Skeletal muscle tissue (tissue), 4 donors: ENCODE data around the gene GABRR3. TPM values are rescaled to one million over a fixed set of nuclear protein-coding genes. Genes with fewer than 3 reads are reported as not detected.

Experiments
- H3K27ac ChIP-seq: one replicate; pipeline ENCODE4 v1.7.0; 2013; ENCODE audit warnings: mild to moderate bottlenecking, low read depth, low read length, inconsistent platforms
- H3K27me3 ChIP-seq, 3 donors: one replicate each; pipeline ENCODE4 v1.7.0; 2013; ENCODE audit warnings: low read length in 3 of 3; ENCODE audit not compliant: control insufficient read depth in 3 of 3, insufficient read depth in 3 of 3
- H3K36me3 ChIP-seq, 3 donors: one replicate each; pipeline ENCODE4 v1.7.0; 2013; ENCODE audit warnings: low read length in 3 of 3; ENCODE audit not compliant: control insufficient read depth in 3 of 3, insufficient read depth in 3 of 3
- H3K4me1 ChIP-seq, 3 donors: one replicate each; pipeline ENCODE4 v1.7.0; 2013; ENCODE audit warnings: low read length in 3 of 3, mild to moderate bottlenecking in 3 of 3; ENCODE audit not compliant: control insufficient read depth in 3 of 3, insufficient read depth in 3 of 3
- H3K4me3 ChIP-seq, 3 donors: one replicate each; pipeline ENCODE4 v1.7.0; 2013; ENCODE audit warnings: low read length in 3 of 3
- H3K9ac ChIP-seq, 3 donors: one replicate each; pipeline ENCODE4 v1.7.0; 2013; ENCODE audit warnings: low read length in 3 of 3, mild to moderate bottlenecking in 3 of 3, moderate library complexity in 2 of 3, low read depth in 1 of 3
- H3K9me3 ChIP-seq, 3 donors: one replicate each; pipeline ENCODE4 v1.7.0; 2013; ENCODE audit warnings: low read length in 3 of 3; ENCODE audit not compliant: control insufficient read depth in 3 of 3
- total RNA-seq: library from RNA; depleted of rRNA; stranded (reverse); fragments of >200 nt; gene quantifications from one replicate; pipeline ENCODE4 v1.2.3, GENCODE V29; 2014
- donor health status: Osteomylitis.

The GABRR3 gene
- not detected for total RNA-seq

GRCh38 chr3:98035208-98035607, at the start of gene GABRR3:
Gene GABRR3 (minus strand): TSS chr3:98035315. CDS start chr3:98034987, 328 bp downstream.
- H3K9me3 ChIP-seq, result no peaks in the 10 kb centered on the region
- H3K27ac ChIP-seq, result no peak within 1 kb of the TSS
- no peak within 1 kb of the TSS for H3K9ac ChIP-seq
- H3K4me3 ChIP-seq, result no peak within 1 kb of the TSS
- no peaks in the 10 kb centered on the region for H3K36me3 ChIP-seq
- no peaks in the 10 kb centered on the region for H3K4me1 ChIP-seq
- no peaks in the 10 kb centered on the region for H3K27me3 ChIP-seq

- Histone ChIP-seq H3K36me3 (no peaks in the 10 kb centered on the region), H3K9me3 (no peaks in the 10 kb centered on the region), H3K27me3 (no peaks in the 10 kb centered on the region), H3K4me1 (no peaks in the 10 kb centered on the region), H3K27ac (no peak overlapping the region), H3K9ac (no peak overlapping the region), H3K4me3 (no peak overlapping the region)
Measured at GRCh38 chr3:98073486-98073885, 38.4 kb upstream of the GABRR3 start.

GRCh38 chr3:98070840-98071239, 35.7 kb upstream of the GABRR3 start:
- H3K4me1 ChIP-seq, result no peaks in the 10 kb centered on the region
- H3K9me3 ChIP-seq, result no peaks in the 10 kb centered on the region
- H3K27ac ChIP-seq, result no peak overlapping the region
- H3K27me3 ChIP-seq, result no peaks in the 10 kb centered on the region
- no peaks in the 10 kb centered on the region for H3K36me3 ChIP-seq
- H3K4me3 ChIP-seq, result no peak overlapping the region
- no peak overlapping the region for H3K9ac ChIP-seq

GRCh38 chr3:98068824-98069223, 33.7 kb upstream of the GABRR3 start:
- H3K27me3 ChIP-seq, result no peaks in the 10 kb centered on the region
- no peaks in the 10 kb centered on the region for H3K4me1 ChIP-seq
- no peak overlapping the region for H3K4me3 ChIP-seq
- no peak overlapping the region for H3K9ac ChIP-seq
- no peaks in the 10 kb centered on the region for H3K36me3 ChIP-seq
- no peaks in the 10 kb centered on the region for H3K9me3 ChIP-seq
- no peak overlapping the region for H3K27ac ChIP-seq

- Histone ChIP-seq H3K4me3 (no peak overlapping the region), H3K27me3 (no peaks in the 10 kb centered on the region), H3K36me3 (no peaks in the 10 kb centered on the region), H3K9ac (no peak overlapping the region), H3K4me1 (no peaks in the 10 kb centered on the region), H3K9me3 (no peaks in the 10 kb centered on the region), H3K27ac (no peak overlapping the region)
Measured at GRCh38 chr3:98058244-98058960, 23.3 kb upstream of the GABRR3 start.

GRCh38 chr3:98057631-98058030, 22.5 kb upstream of the GABRR3 start:
- Histone ChIP-seq H3K4me1 (no peaks in the 10 kb centered on the region), H3K9ac (no peak overlapping the region), H3K9me3 (no peaks in the 10 kb centered on the region), H3K27ac (no peak overlapping the region), H3K27me3 (no peaks in the 10 kb centered on the region), H3K36me3 (no peaks in the 10 kb centered on the region), H3K4me3 (no peak overlapping the region)

- H3K27me3 ChIP-seq, result no peaks in the 10 kb centered on the region
- no peak overlapping the region for H3K27ac ChIP-seq
- no peaks in the 10 kb centered on the region for H3K9me3 ChIP-seq
- H3K36me3 ChIP-seq, result no peaks in the 10 kb centered on the region
- H3K4me3 ChIP-seq, result no peak overlapping the region
- no peak overlapping the region for H3K9ac ChIP-seq
- no peaks in the 10 kb centered on the region for H3K4me1 ChIP-seq
Measured at GRCh38 chr3:98056035-98056434, 20.9 kb upstream of the GABRR3 start.

GRCh38 chr3:98049271-98049670, 14.2 kb upstream of the GABRR3 start:
- no peaks in the 10 kb centered on the region for H3K36me3 ChIP-seq
- no peaks in the 10 kb centered on the region for H3K4me1 ChIP-seq
- no peak overlapping the region for H3K4me3 ChIP-seq
- peaks cover 0 to 2% (median 0%) of the 10 kb centered on the region in 3 donors for H3K27me3 ChIP-seq
- H3K9me3 ChIP-seq, result no peaks in the 10 kb centered on the region
- no peak overlapping the region for H3K9ac ChIP-seq
- H3K27ac ChIP-seq, result no peak overlapping the region

GRCh38 chr3:98048586-98048985, 13.5 kb upstream of the GABRR3 start:
- Histone ChIP-seq H3K4me1 (no peaks in the 10 kb centered on the region), H3K27me3 (peaks cover 0 to 2% (median 0%) of the 10 kb centered on the region in 3 donors), H3K4me3 (no peak overlapping the region), H3K36me3 (no peaks in the 10 kb centered on the region), H3K9me3 (no peaks in the 10 kb centered on the region), H3K9ac (no peak overlapping the region), H3K27ac (no peak overlapping the region)

- Histone ChIP-seq H3K4me1 (no peaks in the 10 kb centered on the region), H3K27me3 (no peaks in the 10 kb centered on the region), H3K9me3 (no peaks in the 10 kb centered on the region), H3K27ac (no peak overlapping the region), H3K4me3 (no peak overlapping the region), H3K9ac (no peak overlapping the region), H3K36me3 (no peaks in the 10 kb centered on the region)
Measured at GRCh38 chr3:98041350-98041749, 6.2 kb upstream of the GABRR3 start.
